HepG2 (cell line): ENCODE data around the gene SDK2. TPM values are rescaled to one million over a fixed set of nuclear protein-coding genes. Genes with fewer than 3 reads are reported as not detected.

ENCODE experiments used
- ATAC-seq: fragments of 200-7000 bp; cut with Tn5 transposase; 3 replicates; pipeline ENCODE4 v1.9.1; 2020; ENCODE audit warnings: mild to moderate bottlenecking, moderate library complexity
- BruUV-seq: library from RNA; stranded (reverse); fragments of 400-500 nt; replicated peaks from 2 replicates; lab custom pipeline; 2021; lab: Mats Ljungman, UMichigan
- CTCF ChIA-PET: fragments of 300-600 bp; formaldehyde crosslinking; extraction: SDS; loops from one replicate; lab custom pipeline; 2021; ENCODE audit warnings: low total read pairs, inconsistent platforms, low intra/inter-chr PET ratio; lab: Yijun Ruan, JAX
- POLR2A ChIA-PET: fragments of 350-600 bp; sonication (Branson Sonifier 250); formaldehyde crosslinking; loops from one replicate; lab custom pipeline; 2020; ENCODE audit warnings: antibody characterized with exemption, inconsistent platforms; lab: Yijun Ruan, JAX
- DNase-seq: peaks from one replicate; pipeline ENCODE4 v3.0.0-alpha.2; 2015; ENCODE audit warnings: low spot score
- FAIRE-seq: peaks from 3 replicates; lab custom pipeline; 2011; peaks lifted over from hg19 to GRCh38; lab: Jason Lieb, UNC
- H2AFZ ChIP-seq: one replicate; pipeline ENCODE4 v1.6.1; 2011; ENCODE audit warnings: low read length, inconsistent platforms
- H3K27ac ChIP-seq: fragments of 300-600 bp; 3 replicates; pipeline ENCODE4 v1.8.0; 2011; ENCODE audit warnings: mixed run types, mild to moderate bottlenecking, mixed read lengths, low read length, inconsistent platforms; ENCODE audit not compliant: insufficient read depth; ENCODE audit errors: extremely low read length
- H3K27me3 ChIP-seq, 2 experiments: fragments of 200-600 bp in 1 of 2; 2 replicates in 1 of 2; 3 replicates in 1 of 2; pipeline versions ENCODE4 v1.6.0 to v1.8.0; 2011; ENCODE audit warnings: low read length in 2 of 2, mild to moderate bottlenecking in 2 of 2, moderate library complexity in 2 of 2, inconsistent platforms in 1 of 2; ENCODE audit not compliant: insufficient read depth in 2 of 2, control insufficient read depth in 1 of 2
- H3K36me3 ChIP-seq, 2 experiments: fragments of 200-600 bp in 1 of 2; replicated peaks in 1 of 2; 2 replicates in 1 of 2; 3 replicates in 1 of 2; pipeline versions ENCODE4 v1.5.1 to v1.8.0; 2011; ENCODE audit warnings: low read length in 2 of 2, inconsistent platforms in 1 of 2; ENCODE audit not compliant: insufficient read depth in 2 of 2, control insufficient read depth in 1 of 2
- H3K4me1 ChIP-seq: 2 replicates; pipeline ENCODE4 v1.5.1; 2012; ENCODE audit warnings: low read length, inconsistent platforms; ENCODE audit not compliant: insufficient read depth
- H3K4me2 ChIP-seq: 2 replicates; pipeline ENCODE4 v1.6.0; 2011; ENCODE audit warnings: low read depth, low read length, inconsistent platforms
- H3K4me3 ChIP-seq, 3 experiments: fragments of 200-600 bp in 1 of 3; sonication (generic), shearing (Covaris generic) in 1 of 3; replicated peaks in 1 of 3; 2 replicates each; pipeline ENCODE4 v1.5.1; 2011 to 2016; ENCODE audit warnings: low read length in 3 of 3, inconsistent platforms in 2 of 3, low read depth in 2 of 3, mild to moderate bottlenecking in 2 of 3, control low read depth in 1 of 3, mixed read lengths in 1 of 3; ENCODE audit not compliant: insufficient read depth in 1 of 3
- H3K79me2 ChIP-seq: one replicate; pipeline ENCODE4 v1.6.1; 2011; ENCODE audit warnings: low read length, inconsistent platforms; ENCODE audit not compliant: insufficient read depth
- H3K9ac ChIP-seq: 2 replicates; pipeline ENCODE4 v1.6.0; 2011; ENCODE audit warnings: mild to moderate bottlenecking, low read depth, low read length, inconsistent platforms; ENCODE audit not compliant: insufficient read depth
- H3K9me3 ChIP-seq: 2 replicates; pipeline ENCODE4 v1.5.1; 2012; ENCODE audit warnings: mild to moderate bottlenecking, low read length
- H4K20me1 ChIP-seq: 2 replicates; pipeline ENCODE4 v1.6.0; 2011; ENCODE audit warnings: inconsistent platforms, mild to moderate bottlenecking, low read length, moderate library complexity; ENCODE audit not compliant: insufficient read depth
- ADNP ChIP-seq: sonication (generic); formaldehyde crosslinking; IDR thresholded peaks from 2 replicates; pipeline ENCODE4 v1.4.0; 2020; ENCODE audit warnings: missing genetic modification reagents
- AGO2 ChIP-seq: fragments of 200-400 bp; formaldehyde crosslinking; optimal IDR thresholded peaks from 2 replicates; pipeline ENCODE3; 2017; ENCODE audit warnings: mild to moderate bottlenecking, low read depth, low read length, moderate library complexity
- ATF7 ChIP-seq, 2 experiments: fragments of 450-650 bp in 1 of 2; sonication (generic) in 1 of 2; formaldehyde crosslinking in 1 of 2; IDR thresholded peaks; 2 replicates each; pipeline versions ENCODE4 v1.4.0 to v1.6.1; 2016 to 2020; ENCODE audit warnings: antibody characterized with exemption in 1 of 2, mild to moderate bottlenecking in 1 of 2, missing genetic modification reagents in 1 of 2
- CBX5 ChIP-seq: sonication (generic); formaldehyde crosslinking; IDR thresholded peaks from 2 replicates; pipeline ENCODE4 v1.4.0; 2020; ENCODE audit warnings: missing genetic modification reagents, borderline replicate concordance
- ELF4 ChIP-seq: sonication (generic); formaldehyde crosslinking; IDR thresholded peaks from 2 replicates; pipeline ENCODE4 v1.5.0; 2020; ENCODE audit warnings: missing genetic modification reagents, mild to moderate bottlenecking, moderate library complexity, borderline replicate concordance
- FOSL1 ChIP-seq: sonication (generic); formaldehyde crosslinking; IDR thresholded peaks from 2 replicates; pipeline ENCODE4 v1.9.0; 2021; ENCODE audit warnings: missing genetic modification reagents, borderline replicate concordance
- GABPB1 ChIP-seq: IDR thresholded peaks from 2 replicates; pipeline ENCODE4 v1.6.1; 2016; ENCODE audit warnings: mild to moderate bottlenecking, missing genetic modification reagents, moderate library complexity, missing compliant biosample characterization
- HOXA7 ChIP-seq: sonication (generic); formaldehyde crosslinking; IDR thresholded peaks from 2 replicates; pipeline ENCODE4 v1.8.1; 2022; ENCODE audit warnings: mild to moderate bottlenecking, missing genetic modification reagents, moderate library complexity
- KDM5B ChIP-seq: sonication (generic); formaldehyde crosslinking; IDR thresholded peaks from 2 replicates; pipeline ENCODE4 v1.4.0; 2020; ENCODE audit warnings: missing genetic modification reagents, mild to moderate bottlenecking, borderline replicate concordance
- NPAS2 ChIP-seq: sonication (generic); formaldehyde crosslinking; IDR thresholded peaks from 2 replicates; pipeline ENCODE4 v1.8.0; 2022; ENCODE audit warnings: mild to moderate bottlenecking, missing genetic modification reagents, borderline replicate concordance
- NR3C1 ChIP-seq: sonication (generic); formaldehyde crosslinking; IDR thresholded peaks from 2 replicates; pipeline ENCODE4 v1.4.0; 2020; ENCODE audit warnings: missing genetic modification reagents
- ZNF552 ChIP-seq: sonication (generic); formaldehyde crosslinking; IDR thresholded peaks from 2 replicates; pipeline ENCODE4 v1.9.0; 2022; ENCODE audit warnings: missing genetic modification reagents, mild to moderate bottlenecking, borderline replicate concordance
- ZNF569 ChIP-seq: sonication (generic); formaldehyde crosslinking; IDR thresholded peaks from 2 replicates; pipeline ENCODE4 v1.5.0; 2020; ENCODE audit warnings: mild to moderate bottlenecking, missing genetic modification reagents, moderate library complexity, borderline replicate concordance
- WGBS: methylation state at CpG from one replicate; pipeline ENCODE4 v1.1.6; 2017; ENCODE audit warnings: low lambda C conversion rate; 5-methylcytosine and 5-hydroxymethylcytosine counted together
- in situ Hi-C: cut with HindIII; loops from 2 replicates; pipeline ENCODE4 v1.10.0; 2017; ENCODE audit warnings: low pct_unique_long_range_greater_than_20kb; ENCODE audit not compliant: extremely low pct_ligation_motif_present
- intact Hi-C: fragments of 100-400 bp; cut with micrococcal nuclease; formaldehyde crosslinking; loops from one replicate; pipeline ENCODE4 v1.10.0; 2022; ENCODE audit not compliant: unreplicated experiment
- polyA plus RNA-seq, 8 experiments: library from polyadenylated mRNA; depleted of rRNA in 3 of 8; stranded (reverse) in 7 of 8; unstranded in 1 of 8; fragments of >200 nt; fragmentation: Illumina TruSeq in 4 of 8; extraction: Trizol in 4 of 8; gene quantifications; 2 replicates each; pipeline versions ENCODE4 v1.2.1 to v1.2.3, GENCODE V29; 2011 to 2016; ENCODE audit warnings: low read depth in 4 of 8, missing spikeins in 1 of 8, mixed read lengths in 1 of 8; ENCODE audit not compliant: insufficient read depth in 1 of 8
- total RNA-seq, 5 experiments: library from RNA; depleted of rRNA; stranded (reverse); fragments of >200 nt; fragmentation: Illumina TruSeq; extraction: Trizol; gene quantifications; 2 replicates each; pipeline ENCODE4 v1.2.3, GENCODE V29; 2016; ENCODE audit warnings: low read depth in 1 of 5
- TF ChIP-seq, protein P1 (sequence below): sonication (generic); formaldehyde crosslinking; IDR thresholded peaks from 2 replicates; pipeline ENCODE4 v1.4.0; 2020; ENCODE audit warnings: low read depth, mild to moderate bottlenecking, missing genetic modification reagents
- TF ChIP-seq, protein P2 (sequence below): sonication (generic); formaldehyde crosslinking; conservative IDR thresholded peaks from 2 replicates; pipeline ENCODE4 v1.4.0; 2020; ENCODE audit warnings: missing genetic modification reagents
- TF ChIP-seq, protein P3 (sequence below), 2 experiments: sonication (generic) in 1 of 2; formaldehyde crosslinking in 1 of 2; IDR thresholded peaks; 2 replicates each; pipeline versions ENCODE4 v1.6.1 to v1.9.0; 2014 to 2022; ENCODE audit warnings: antibody characterized with exemption in 1 of 2, borderline replicate concordance in 1 of 2, inconsistent platforms in 1 of 2, low read depth in 1 of 2, missing genetic modification reagents in 1 of 2

SDK2 gene
- total and polyA plus RNA-seq, 2 of the 13 experiments (the other 11 are each of a cell fraction or from before 2014, with no cell fraction given): not detected

DNA sequence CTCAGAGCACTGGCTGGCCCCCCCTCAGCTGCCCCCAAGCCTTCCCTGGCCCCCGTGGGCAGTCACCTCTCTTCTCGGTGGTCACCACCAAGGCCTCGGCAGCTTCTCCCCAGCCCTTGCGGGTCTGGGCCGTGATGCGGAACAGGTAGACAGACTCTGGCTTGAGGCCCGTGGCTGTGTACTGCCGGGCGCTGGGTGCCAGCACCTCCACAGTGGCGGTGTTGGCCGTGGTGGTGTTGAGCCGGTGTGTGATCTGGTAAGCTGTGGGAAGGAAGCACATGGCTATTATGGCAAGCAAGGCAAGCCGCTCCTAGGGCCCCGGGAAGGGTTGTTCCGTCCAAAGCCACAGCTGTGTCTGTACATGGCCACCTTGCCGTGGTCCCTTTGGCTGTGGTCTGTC lies 254.0 kb downstream of the SDK2 start (continued):
- no peak for TF ChIP-seq ADNP (CRISPR knock-in tag)
- TF ChIP-seq NPAS2 (CRISPR knock-in tag): no peak
- no peak for TF ChIP-seq GABPB1 (CRISPR knock-in tag)
- TF ChIP-seq CBX5 (CRISPR knock-in tag): no peak

DNA sequence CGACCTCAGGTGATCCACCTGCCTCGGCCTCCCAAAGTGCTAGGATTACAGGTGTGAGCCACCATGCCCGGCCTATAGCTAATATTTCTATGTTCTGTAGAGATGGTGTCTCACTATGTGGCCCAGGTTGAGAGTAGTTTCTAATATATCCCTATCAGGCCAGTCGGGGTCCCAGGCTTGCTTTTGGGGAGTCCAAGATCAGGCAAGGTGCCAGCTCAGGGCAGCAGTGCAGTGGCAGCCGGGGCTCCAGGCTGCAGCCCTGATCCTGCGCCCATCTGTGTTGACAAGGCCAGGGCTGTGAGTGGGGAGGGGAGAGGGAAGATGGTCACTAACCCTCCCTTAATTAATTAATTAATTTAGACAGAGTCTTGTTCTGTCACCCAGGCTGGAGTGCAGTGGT lies 254.8 kb downstream of the SDK2 start:
- Histone ChIP-seq H3K36me3 (no peaks in the 10 kb centered on the region), H3K4me2 (no peak overlapping the region), H3K9me3 (no peaks in the 10 kb centered on the region), H2AFZ (no peak overlapping the region), H4K20me1 (no peaks in the 10 kb centered on the region; the same call in 1 of the 2 replicates), H3K79me2 (no peaks in the 10 kb centered on the region), H3K27me3 (peaks cover 29 to 82% of the 10 kb centered on the region in 2 experiments), H3K4me3 (no peak overlapping the region), H3K27ac (no peak overlapping the region), H3K4me1 (no peaks in the 10 kb centered on the region), H3K9ac (no peak overlapping the region)
- ATAC-seq: no peak
- FAIRE-seq: no peak
- intact Hi-C loops (no loop called here), in situ Hi-C loops (loop anchor here (25.0 kb wide), 1 partner anchor 427 kb away; no protein-coding TSS in a partner anchor)
- DNase-seq: no peak
- ChIA-PET POLR2A (no interaction called here), CTCF (no interaction called here)
- BruUV-seq: no TSS peak
- 33% methylated on average over 6 of the region's 6 CpGs for WGBS
- TF ChIP-seq HOXA7 (CRISPR knock-in tag) (no peak), NR3C1 (CRISPR knock-in tag) (no peak), ELF4 (no peak), FOSL1 (no peak), KDM5B (no peak), ATF7 (IDR thresholded peaks at IDR 0.05) (no peak), ATF7 (CRISPR knock-in tag; IDR thresholded peaks at IDR 0.05) (no peak), AGO2 (no peak), ZNF569 (CRISPR knock-in tag) (no peak), ZNF552 (CRISPR knock-in tag) (no peak)
- TF ChIP-seq, protein P1, sequence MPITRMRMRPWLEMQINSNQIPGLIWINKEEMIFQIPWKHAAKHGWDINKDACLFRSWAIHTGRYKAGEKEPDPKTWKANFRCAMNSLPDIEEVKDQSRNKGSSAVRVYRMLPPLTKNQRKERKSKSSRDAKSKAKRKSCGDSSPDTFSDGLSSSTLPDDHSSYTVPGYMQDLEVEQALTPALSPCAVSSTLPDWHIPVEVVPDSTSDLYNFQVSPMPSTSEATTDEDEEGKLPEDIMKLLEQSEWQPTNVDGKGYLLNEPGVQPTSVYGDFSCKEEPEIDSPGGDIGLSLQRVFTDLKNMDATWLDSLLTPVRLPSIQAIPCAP (CRISPR knock-in tag): no peak
- TF ChIP-seq, protein P2, sequence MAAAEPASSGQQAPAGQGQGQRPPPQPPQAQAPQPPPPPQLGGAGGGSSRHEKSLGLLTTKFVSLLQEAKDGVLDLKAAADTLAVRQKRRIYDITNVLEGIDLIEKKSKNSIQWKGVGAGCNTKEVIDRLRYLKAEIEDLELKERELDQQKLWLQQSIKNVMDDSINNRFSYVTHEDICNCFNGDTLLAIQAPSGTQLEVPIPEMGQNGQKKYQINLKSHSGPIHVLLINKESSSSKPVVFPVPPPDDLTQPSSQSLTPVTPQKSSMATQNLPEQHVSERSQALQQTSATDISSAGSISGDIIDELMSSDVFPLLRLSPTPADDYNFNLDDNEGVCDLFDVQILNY (CRISPR knock-in tag): no peak
- TF ChIP-seq, protein P3, sequence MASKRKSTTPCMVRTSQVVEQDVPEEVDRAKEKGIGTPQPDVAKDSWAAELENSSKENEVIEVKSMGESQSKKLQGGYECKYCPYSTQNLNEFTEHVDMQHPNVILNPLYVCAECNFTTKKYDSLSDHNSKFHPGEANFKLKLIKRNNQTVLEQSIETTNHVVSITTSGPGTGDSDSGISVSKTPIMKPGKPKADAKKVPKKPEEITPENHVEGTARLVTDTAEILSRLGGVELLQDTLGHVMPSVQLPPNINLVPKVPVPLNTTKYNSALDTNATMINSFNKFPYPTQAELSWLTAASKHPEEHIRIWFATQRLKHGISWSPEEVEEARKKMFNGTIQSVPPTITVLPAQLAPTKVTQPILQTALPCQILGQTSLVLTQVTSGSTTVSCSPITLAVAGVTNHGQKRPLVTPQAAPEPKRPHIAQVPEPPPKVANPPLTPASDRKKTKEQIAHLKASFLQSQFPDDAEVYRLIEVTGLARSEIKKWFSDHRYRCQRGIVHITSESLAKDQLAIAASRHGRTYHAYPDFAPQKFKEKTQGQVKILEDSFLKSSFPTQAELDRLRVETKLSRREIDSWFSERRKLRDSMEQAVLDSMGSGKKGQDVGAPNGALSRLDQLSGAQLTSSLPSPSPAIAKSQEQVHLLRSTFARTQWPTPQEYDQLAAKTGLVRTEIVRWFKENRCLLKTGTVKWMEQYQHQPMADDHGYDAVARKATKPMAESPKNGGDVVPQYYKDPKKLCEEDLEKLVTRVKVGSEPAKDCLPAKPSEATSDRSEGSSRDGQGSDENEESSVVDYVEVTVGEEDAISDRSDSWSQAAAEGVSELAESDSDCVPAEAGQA (IDR thresholded peaks at IDR 0.05; ENCODE audit: low read depth): no peak
- TF ChIP-seq, protein P3 (CRISPR knock-in tag; IDR thresholded peaks at IDR 0.05; ENCODE audit: borderline replicate concordance): no peak
